Measurements from ENCODE around the gene ITGAD. TPM values are rescaled to one million over a fixed set of nuclear protein-coding genes. Genes with fewer than 3 reads are reported as not detected.

ITGAD gene
- total and polyA plus RNA-seq, 2 of the 8 experiments (the other 6 are each of a cell fraction or from before 2014, with no cell fraction given), result 0.06 TPM; not detected in 1

- TF ChIP-seq EGR1 (IDR thresholded peaks at IDR 0.05; ENCODE audit: borderline replicate concordance, low read depth, low read length), result no peak
- TF ChIP-seq KDM5A (IDR thresholded peaks at IDR 0.05; ENCODE audit: low read length), result no peak
- no peak for TF ChIP-seq CBX8 (IDR thresholded peaks at IDR 0.05; ENCODE audit: borderline replicate concordance, low read depth, low read length)
- no peak for TF ChIP-seq SIX5 (IDR thresholded peaks at IDR 0.05; ENCODE audit: low read depth, low read length)
- no peak for TF ChIP-seq HDAC2 (IDR thresholded peaks at IDR 0.05; ENCODE audit: borderline replicate concordance in 1 of 2, low read depth in 2 of 2, low read length in 2 of 2)
Observed at GRCh38 chr16:31417916-31418315, 24.8 kb downstream of the ITGAD start (continued).

All from H1 (cell line).